Activated CD8-positive, alpha-beta memory T cell treated with anti-CD3 and anti-CD28 coated beads, Interleukin-2, amount 50 U/mL, for 1 hour (primary cell): ENCODE measurements around the gene COL16A1.

Experiments used
- DNase-seq: peaks from one replicate; pipeline ENCODE4 v3.0.0-alpha.2; 2020; ENCODE audit errors: extremely low read depth

The COL16A1 gene

DNA sequence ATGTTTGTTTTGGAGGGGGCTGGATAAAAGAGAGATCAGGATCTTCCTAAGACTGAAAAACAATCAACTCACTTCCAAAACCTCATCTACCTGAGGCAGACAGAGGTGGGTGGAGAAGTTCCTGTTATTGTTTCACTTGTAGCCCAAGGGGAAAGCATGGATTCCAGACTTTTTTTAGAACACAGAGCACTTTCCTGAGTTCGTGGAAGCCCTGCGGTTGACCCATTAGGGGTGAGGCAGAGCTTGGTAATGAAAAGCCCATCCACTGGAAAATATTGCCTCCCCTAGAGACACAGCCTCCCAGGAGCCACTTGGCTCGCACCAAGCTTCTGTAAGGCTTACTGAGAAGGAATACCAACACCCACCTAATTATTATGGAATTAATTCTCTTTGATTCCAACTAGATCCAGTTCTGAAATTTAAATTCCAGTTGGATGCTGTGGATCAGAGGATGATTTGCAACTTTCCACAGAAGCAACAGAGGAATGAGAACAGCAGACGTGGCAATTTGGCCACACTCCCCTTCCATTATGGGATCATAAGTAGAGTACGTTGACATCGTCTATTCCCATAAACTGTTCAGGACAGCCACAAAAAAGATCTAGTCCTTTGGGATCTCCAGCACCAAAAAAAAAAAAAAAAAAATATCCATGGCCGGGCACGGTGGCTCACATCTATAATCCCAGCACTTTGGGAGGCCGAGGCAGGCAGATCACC lies 55.0 kb downstream of the COL16A1 start:
- DNase-seq, result no peak

DNA sequence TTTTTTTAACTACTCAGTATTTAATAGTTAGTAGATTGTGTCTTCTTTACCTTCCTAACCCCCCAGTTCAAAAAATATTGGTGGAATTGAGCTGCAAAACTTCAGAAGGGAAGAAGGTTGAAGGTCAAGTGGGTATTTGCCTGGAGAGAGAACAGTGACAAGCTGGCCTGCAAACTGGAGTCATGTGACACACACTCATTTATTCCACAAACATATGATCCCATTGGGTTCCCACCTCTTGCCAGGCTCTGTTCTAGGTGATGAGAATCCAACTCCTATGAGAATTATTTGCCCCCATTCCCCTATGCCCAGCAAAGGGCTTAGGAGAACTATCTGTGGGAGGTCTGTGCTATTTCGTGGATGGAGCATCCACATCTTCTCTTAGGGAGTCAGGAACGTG lies 55.6 kb downstream of the COL16A1 start:
- no peak for DNase-seq

DNA sequence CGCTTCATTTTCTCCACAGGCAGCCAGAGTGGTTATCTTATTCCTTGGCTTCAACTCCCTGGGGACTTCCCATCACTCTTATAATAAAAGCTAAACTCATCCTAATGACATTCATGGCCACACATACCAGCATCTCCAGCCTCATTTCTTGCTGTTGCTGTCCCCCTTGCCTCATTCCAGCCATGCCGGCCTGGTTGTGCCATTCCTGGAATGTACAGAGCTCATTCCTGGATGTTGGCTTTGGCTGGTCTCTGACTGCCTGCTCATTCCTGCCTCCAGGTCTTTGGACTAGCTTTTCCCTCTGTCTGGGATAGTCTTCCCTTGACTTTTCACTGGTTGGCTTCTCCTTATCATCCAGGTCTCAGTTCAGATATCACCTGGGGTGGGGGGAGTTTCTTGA lies 56.7 kb downstream of the COL16A1 start:
- no peak for DNase-seq

DNA sequence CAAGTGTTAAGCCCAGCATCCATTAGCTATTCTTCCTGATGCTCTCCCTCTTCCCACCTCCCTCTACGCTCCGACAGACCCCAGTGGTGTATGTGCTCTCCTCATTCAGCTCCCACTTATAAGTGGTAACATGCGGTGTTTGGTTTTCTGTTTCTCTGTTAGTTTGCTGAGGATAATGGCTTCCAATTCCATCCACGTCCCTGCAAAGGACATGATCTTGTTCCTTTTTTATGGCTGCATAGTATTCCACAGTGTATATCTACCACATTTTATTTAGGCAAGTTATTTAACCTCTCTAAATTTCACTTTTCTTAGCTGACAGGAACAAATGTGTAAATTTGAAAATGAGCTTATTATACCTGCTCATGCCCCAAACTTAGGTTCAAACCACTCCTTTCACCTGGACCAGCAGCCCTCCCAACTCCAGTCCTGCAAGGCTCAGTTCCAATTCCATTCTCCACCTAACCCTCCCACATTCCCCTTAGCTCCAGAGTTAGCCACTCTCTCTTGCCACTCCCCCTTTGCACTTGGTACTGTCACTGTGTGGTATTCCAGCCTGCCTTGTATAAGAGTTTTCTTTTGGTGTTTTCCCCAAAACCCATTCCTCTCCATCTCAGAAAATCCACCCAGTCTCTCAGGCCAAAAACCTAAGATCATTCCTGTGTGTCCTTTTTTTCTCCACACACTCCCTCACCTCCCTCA lies 57.4 kb downstream of the COL16A1 start:
- DNase-seq, result no peak

DNA sequence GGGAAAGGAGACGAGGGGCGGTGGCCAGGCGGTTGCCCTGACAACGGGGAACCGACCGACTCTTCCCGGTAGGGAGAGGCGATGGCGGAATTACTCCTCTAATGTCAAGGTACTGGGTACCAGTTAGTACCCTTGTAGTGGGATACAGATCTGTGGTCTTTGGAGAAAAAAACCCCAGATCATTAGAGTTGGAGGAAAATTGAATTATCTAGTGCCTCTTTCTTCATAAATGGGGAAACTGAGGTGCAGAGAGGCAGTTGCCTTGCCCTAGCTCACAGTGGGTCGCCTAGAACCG lies 58.6 kb downstream of the COL16A1 start:
- DNase-seq, result no peak

DNA sequence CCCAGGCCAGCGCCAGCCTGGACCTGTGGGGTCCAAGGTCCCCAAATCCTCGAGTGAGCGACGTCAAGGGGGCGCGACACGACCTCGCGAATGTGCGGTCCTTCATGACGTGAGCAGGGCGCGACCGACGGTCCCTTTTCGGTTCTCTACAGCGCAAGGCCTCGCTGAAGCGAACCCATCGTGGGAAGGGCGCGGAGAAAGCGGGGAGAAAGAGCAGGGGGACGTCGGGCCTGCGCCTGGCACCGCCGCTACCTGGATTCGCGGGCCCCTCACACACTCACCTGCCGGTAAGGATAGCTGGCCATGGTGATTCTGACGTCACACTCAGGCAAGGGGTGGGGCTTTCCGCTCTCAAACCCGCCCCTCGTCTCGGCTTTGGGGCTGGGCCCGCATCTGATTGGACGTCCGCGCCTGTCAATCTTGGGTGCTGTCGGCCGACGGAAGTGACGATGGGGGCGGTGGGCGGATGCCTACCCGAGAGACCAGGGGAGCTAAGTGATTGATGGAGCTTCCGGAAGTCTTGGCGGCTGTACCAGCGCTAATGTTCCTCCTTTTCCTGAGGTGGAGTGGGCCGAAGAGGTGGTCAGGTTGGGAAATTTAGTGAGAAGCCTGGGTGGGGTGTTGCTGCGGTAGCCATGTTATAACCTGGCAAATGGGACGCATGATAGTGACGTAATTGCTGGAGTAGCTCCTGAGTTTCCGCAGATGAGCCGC lies 59.1 kb downstream of the COL16A1 start, which contains the start of gene PEF1:
Gene PEF1, minus strand, starts transcription at position 317 of the 714 bp plus-strand sequence. Its CDS starts 12 bp downstream, at position 305.
- DNase-seq, result peak; percentile 98

DNA sequence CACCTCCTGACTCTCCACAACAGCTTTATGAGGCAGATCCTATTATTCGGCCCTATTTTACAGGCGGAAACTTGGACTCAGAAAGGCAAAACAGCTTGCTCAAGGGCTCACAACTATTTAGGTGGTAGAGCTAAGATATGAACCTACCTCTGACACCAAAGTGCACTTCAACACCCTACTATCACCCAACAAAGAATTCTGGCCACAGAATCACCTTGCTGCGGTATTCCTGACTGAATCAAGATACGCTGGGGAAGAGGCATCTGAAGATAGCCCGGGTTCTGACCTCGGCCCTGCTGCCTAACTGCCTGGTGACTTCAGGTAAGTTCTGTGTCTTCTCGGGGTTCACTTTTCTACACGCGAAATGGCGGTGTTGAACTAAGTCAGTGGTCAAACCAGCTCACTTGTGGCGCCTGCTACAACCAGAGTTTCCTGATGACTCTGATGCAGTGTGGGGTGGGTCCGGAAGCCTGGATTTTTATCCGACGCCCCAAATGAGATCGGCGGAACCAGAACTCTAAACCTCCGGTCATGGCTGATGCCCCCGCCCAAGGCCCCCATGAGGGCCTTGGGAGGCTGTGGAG lies 59.7 kb downstream of the COL16A1 start:
- DNase-seq, result peak; percentile 43

DNA sequence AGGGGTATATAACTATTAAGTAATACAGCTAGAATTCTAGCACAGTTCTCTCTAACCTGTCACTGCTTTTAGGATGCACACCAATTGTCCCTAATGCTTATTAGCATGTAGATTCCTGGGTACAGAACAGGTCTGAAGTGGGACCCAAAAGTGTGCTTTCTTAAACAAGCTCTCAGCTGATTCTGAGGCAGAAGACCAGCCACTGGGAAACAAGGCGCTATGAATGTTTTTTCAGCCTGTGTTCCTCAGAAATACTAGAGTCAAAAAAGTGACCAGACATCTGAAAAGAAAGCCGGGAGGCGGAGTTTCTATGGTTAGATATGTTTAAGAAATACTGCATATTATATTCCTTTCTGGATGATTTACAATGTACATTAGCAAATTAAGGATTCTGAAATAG lies 60.9 kb downstream of the COL16A1 start:
- no peak for DNase-seq

- DNase-seq, result no peak
Measured at GRCh38 chr1:31642366-31642765, 61.5 kb downstream of the COL16A1 start.

- DNase-seq, result no peak
Measured at GRCh38 chr1:31640964-31641363, 62.9 kb downstream of the COL16A1 start.

DNA sequence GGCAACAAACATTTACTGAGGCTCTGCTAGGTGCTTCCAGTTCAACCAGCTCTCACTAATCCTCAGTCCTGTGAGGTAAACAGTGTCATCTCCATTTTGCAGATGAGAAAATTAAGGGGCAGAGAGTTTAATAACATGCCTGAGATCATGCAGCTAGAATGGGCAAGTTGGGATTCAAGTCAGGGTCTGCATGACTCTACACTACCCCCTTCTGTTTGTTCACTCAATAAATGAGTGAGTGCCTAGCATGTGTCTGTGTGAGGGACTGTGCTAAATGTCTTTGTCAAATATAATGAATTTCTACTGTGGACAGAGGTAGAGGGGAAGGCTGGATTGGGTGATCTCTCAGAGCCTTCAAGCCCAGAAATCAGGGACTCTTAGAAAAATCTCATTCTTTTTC lies 63.6 kb downstream of the COL16A1 start:
- DNase-seq, result no peak

GRCh38 chr1:31639543-31639942 lies 64.3 kb downstream of the COL16A1 start:
- DNase-seq, result no peak

GRCh38 chr1:31637915-31638673 lies 65.7 kb downstream of the COL16A1 start:
- DNase-seq, result no peak

- no peak for DNase-seq
Measured at GRCh38 chr1:31633117-31633516, 70.7 kb downstream of the COL16A1 start.

DNA sequence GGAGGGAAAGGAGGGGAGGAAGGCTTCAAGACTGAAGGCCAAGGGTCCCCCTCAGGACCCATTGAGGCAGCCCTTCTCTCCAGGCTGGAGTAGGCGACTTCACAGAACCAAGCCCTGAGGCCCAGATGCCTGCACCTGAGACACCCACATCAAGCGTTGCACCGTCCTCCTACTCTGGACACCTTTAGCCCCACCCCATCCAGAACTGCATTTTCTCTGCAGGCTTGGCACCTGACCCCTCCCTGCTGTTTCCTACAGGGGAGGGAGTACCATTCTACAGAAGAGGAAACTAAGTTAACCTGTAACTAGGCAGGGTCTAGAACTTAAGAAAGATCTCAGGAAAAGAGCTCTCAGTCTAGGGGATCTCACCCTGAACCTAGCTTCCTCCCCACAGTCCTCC lies 71.2 kb downstream of the COL16A1 start:
- DNase-seq, result no peak

DNA sequence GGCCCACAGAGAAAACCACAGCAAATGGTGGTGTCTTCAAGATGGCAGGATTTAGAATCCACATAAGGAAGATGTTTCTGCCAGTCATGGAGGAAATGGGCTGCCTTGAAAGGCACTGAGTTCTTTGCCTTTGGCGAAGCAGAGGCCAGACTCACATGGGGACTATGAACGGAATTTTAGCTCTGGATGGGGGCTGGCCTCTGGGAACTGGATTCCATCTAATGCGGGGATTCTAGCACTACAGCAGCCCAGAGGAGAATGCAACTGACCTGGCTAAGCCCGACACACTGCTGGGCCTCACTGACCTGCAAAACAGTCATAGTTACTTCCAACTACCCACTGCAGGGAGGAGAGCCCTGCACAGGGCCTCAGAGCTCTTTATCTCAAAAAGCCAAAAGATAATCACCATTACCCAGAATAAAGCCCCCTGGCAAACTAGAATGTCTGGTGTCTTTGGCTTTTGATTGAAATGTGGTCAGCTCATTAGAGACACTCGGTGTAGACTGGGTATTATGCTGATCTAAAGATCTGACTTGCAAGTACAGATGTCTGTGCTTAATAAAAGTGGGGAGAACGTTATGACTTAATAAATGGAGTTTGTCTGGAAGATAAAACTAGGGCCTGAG lies 74.8 kb downstream of the COL16A1 start:
- no peak for DNase-seq

DNA sequence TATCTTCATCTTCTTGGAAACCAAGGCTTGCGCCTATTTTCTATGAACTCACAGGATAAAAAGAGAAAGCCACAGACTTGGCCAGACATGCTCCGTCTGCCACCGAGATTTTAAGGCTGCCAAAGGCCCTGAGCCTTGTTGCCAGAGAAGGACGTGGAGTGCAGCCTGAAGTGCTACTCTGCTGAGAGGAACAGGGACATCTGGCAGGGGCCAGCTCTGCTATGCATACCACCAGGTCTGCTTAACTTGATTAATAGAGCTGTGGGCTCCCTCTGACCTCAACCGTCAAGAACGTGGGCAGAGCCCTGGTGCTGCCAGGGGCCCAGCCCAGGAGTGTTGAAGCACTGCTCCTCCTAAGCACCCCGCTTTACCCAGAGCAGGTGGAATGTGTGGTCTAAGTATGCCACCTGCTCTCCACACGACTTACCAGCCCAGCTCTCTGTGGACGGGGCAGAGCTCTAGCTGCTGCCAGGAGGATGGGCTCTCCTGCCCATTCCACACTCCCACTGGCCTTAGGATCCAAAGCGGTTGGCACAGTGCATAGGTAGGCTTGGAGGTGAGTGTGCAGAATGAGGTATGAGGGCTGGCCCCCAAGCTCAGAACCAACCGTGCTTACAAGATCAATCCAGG lies 75.8 kb downstream of the COL16A1 start:
- DNase-seq, result no peak

GRCh38 chr1:31627301-31627929 lies 76.4 kb downstream of the COL16A1 start:
- no peak for DNase-seq

DNA sequence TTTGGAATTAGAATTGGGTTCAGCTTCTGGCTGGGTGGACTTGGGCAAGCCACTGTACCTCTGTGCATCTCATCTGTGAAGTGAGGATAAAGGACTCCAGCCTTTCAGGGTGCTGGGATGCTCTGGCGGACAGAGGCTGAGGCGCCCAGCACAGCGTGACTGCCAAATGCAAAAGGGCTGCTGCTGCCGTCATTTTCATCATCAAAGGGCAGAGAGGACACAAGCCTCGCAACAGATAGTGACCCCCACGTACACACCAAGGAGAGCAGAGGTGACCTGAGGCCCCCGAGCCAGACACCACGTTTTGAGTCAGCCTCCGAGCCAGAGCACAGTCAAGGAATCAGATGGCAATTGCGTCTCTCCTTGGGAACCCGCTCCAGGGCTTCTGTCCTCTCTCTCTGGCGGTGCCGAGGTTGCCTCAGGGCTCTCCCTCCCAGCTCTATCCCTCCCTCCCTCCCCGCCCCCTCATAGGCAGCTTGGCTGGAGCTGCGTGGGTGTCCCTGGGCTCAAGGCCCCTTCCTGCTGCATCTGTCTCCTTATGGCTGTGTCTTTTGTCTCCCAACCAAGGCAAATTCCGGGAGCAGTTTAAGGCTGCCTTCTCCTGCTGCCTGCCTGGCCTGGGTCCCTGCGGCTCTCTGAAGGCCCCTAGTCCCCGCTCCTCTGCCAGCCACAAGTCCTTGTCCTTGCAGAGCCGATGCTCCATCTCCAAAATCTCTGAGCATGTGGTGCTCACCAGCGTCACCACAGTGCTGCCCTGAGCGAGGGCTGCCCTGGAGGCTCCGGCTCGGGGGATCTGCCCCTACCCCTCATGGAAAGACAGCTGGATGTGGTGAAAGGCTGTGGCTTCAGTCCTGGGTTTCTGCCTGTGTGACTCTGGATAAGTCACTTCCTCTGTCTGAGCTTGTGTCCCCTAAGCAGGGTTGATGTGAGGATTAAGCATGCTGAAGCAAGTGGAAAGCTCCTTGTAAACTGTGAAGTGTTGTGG lies 77.3 kb downstream of the COL16A1 start:
- no peak for DNase-seq
